Left ventricle myocardium inferior (tissue), 1 donor: Measurements from ENCODE around the gene LCE1F. TPM values are rescaled to one million over a fixed set of nuclear protein-coding genes. Genes with fewer than 3 reads are reported as not detected.

ENCODE experiments used
- DNase-seq: peaks from one replicate; pipeline ENCODE4 v3.0.0-alpha.2; 2020
- H3K27ac ChIP-seq: fragments of 200-600 bp; replicated peaks from 2 replicates; pipeline ENCODE4 v1.8.0; 2021
- H3K27me3 ChIP-seq: fragments of 200-600 bp; 2 replicates; pipeline ENCODE4 v1.8.0; 2021; ENCODE audit warnings: low read depth
- H3K36me3 ChIP-seq: fragments of 200-600 bp; 2 replicates; pipeline ENCODE4 v1.8.0; 2021
- H3K4me1 ChIP-seq: fragments of 200-600 bp; 2 replicates; pipeline ENCODE4 v1.8.0; 2021
- H3K4me3 ChIP-seq: fragments of 200-600 bp; 2 replicates; pipeline ENCODE4 v1.8.0; 2021; ENCODE audit warnings: mild to moderate bottlenecking, moderate library complexity
- H3K9me3 ChIP-seq: fragments of 200-600 bp; replicated peaks from 2 replicates; pipeline ENCODE4 v1.8.0; 2021
- CTCF ChIP-seq: fragments of 200-600 bp; IDR thresholded peaks from 2 replicates; pipeline ENCODE4 v1.8.0; 2021; ENCODE audit warnings: antibody characterized with exemption, mild to moderate bottlenecking, borderline replicate concordance
- intact Hi-C: fragments of 100-400 bp; cut with micrococcal nuclease; formaldehyde crosslinking; loops from one replicate; pipeline ENCODE4 v1.11.0; 2022
- long read RNA-seq: library from polyadenylated mRNA; unstranded; transcript quantifications from one replicate; pipeline ENCODE4 v2.0.0, GENCODE V29; 2021
- total RNA-seq: library from RNA; stranded (reverse); fragmentation: NEBNext Ultra II Directional; extraction: Animal tissue kit (Norgen Biotek cat#: 25700); gene quantifications from one replicate; pipeline ENCODE4 v1.2.1, GENCODE V29; 2021
- donor health status: DM: no; HTN: yes; CAD: no; lungs with severe emphysema.

LCE1F gene
- total RNA-seq: not detected
- long read RNA-seq: 0 reads

GRCh38 chr1:152774875-152775274 lies at the start of gene LCE1F:
Gene LCE1F, plus strand, starts transcription at chr1:152775140. Its CDS starts 1,232 bp downstream, at chr1:152776372.
- no peak within 1 kb of the TSS for H3K4me3 ChIP-seq

GRCh38 chr1:152725261-152725660 lies 49.7 kb upstream of the LCE1F start:
- H3K4me1 ChIP-seq: no peaks in the 10 kb centered on the region
- no peaks in the 10 kb centered on the region for H3K9me3 ChIP-seq
- TF ChIP-seq CTCF: no peak
- intact Hi-C loops: no loop called here
- H3K4me3 ChIP-seq: no peak overlapping the region
- no peaks in the 10 kb centered on the region for H3K36me3 ChIP-seq
- no peak overlapping the region for H3K27ac ChIP-seq
- DNase-seq: no peak
- H3K27me3 ChIP-seq: peaks cover 5% of the 10 kb centered on the region

More at GRCh38 chr1:152774875-152775274, at the start of gene LCE1F:
- Histone ChIP-seq H3K9me3 (peaks cover 3% of the 10 kb centered on the region), H3K27ac (no peak within 1 kb of the TSS), H3K27me3 (peaks cover 9% of the 10 kb centered on the region), H3K4me1 (no peaks in the 10 kb centered on the region), H3K36me3 (no peaks in the 10 kb centered on the region)
- TF ChIP-seq CTCF: no peak
- no peak for DNase-seq
- intact Hi-C loops: no loop called here

GRCh38 chr1:152728986-152729385 lies 46.0 kb upstream of the LCE1F start:
- no peaks in the 10 kb centered on the region for H3K4me1 ChIP-seq
- no peaks in the 10 kb centered on the region for H3K36me3 ChIP-seq
- H3K4me3 ChIP-seq: no peak overlapping the region
- H3K27me3 ChIP-seq: peaks cover 5% of the 10 kb centered on the region
- no peaks in the 10 kb centered on the region for H3K9me3 ChIP-seq
- no peak overlapping the region for H3K27ac ChIP-seq
- intact Hi-C loops: no loop called here
- no peak for TF ChIP-seq CTCF
- DNase-seq: no peak

GRCh38 chr1:152735648-152736047 lies 39.3 kb upstream of the LCE1F start:
- H3K36me3 ChIP-seq: no peaks in the 10 kb centered on the region
- H3K9me3 ChIP-seq: no peaks in the 10 kb centered on the region
- H3K4me1 ChIP-seq: no peaks in the 10 kb centered on the region
- TF ChIP-seq CTCF: no peak
- H3K27ac ChIP-seq: no peak overlapping the region
- no peak overlapping the region for H3K4me3 ChIP-seq
- intact Hi-C loops: no loop called here
- H3K27me3 ChIP-seq: peaks cover 6% of the 10 kb centered on the region
- no peak for DNase-seq

- H3K4me3 ChIP-seq: no peak overlapping the region
- intact Hi-C loops: no loop called here
- no peaks in the 10 kb centered on the region for H3K9me3 ChIP-seq
- no peak overlapping the region for H3K27ac ChIP-seq
- DNase-seq: no peak
- H3K36me3 ChIP-seq: no peaks in the 10 kb centered on the region
- no peak for TF ChIP-seq CTCF
- H3K4me1 ChIP-seq: no peaks in the 10 kb centered on the region
- peaks cover 6% of the 10 kb centered on the region for H3K27me3 ChIP-seq
Observed at GRCh38 chr1:152737997-152738396, 36.9 kb upstream of the LCE1F start.

GRCh38 chr1:152739841-152740240 lies 35.1 kb upstream of the LCE1F start:
- DNase-seq: no peak
- H3K4me3 ChIP-seq: no peak overlapping the region
- no peaks in the 10 kb centered on the region for H3K36me3 ChIP-seq
- no peaks in the 10 kb centered on the region for H3K4me1 ChIP-seq
- H3K27me3 ChIP-seq: peaks cover 6% of the 10 kb centered on the region
- no peak for TF ChIP-seq CTCF
- no peak overlapping the region for H3K27ac ChIP-seq
- no peaks in the 10 kb centered on the region for H3K9me3 ChIP-seq
- intact Hi-C loops: no loop called here
